T-helper 2 cell treated with Interferon-gamma antibody and Interleukin-4, amounts not matched to agents 100 ng/mL and 5 ng/mL, for 36 hours (primary cell): Measurements from ENCODE around the gene RPP25L. TPM values are rescaled to one million over a fixed set of nuclear protein-coding genes. Genes with fewer than 3 reads are reported as not detected.

Source experiments
- intact Hi-C: fragments of 100-400 bp; cut with micrococcal nuclease; formaldehyde crosslinking; loops from one replicate; pipeline ENCODE4 v1.15.1; 2023
- total RNA-seq: library from RNA; stranded (reverse); gene quantifications from 2 replicates; pipeline ENCODE4 v1.2.3, GENCODE V29; 2022

RPP25L gene
- total RNA-seq, 1 donor from 2014 or later = 19.0 TPM

DNA sequence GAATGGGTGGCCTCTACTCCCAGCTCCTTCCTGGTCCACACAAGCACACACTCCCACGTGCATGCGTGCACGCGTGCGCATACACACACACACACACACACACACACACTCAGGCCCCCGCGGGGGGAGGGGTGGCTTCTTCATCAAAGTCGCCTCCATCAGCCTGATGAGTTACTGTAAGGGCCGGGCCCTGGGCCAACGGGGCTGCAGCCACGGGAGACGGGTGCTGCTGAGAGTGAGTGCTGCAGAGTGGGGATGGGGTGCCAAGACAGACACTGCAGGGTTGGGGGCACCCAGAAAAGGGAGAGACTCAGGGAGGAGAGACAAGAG is 40.5 kb downstream of the RPP25L start:
- intact Hi-C loops = no loop called here

DNA sequence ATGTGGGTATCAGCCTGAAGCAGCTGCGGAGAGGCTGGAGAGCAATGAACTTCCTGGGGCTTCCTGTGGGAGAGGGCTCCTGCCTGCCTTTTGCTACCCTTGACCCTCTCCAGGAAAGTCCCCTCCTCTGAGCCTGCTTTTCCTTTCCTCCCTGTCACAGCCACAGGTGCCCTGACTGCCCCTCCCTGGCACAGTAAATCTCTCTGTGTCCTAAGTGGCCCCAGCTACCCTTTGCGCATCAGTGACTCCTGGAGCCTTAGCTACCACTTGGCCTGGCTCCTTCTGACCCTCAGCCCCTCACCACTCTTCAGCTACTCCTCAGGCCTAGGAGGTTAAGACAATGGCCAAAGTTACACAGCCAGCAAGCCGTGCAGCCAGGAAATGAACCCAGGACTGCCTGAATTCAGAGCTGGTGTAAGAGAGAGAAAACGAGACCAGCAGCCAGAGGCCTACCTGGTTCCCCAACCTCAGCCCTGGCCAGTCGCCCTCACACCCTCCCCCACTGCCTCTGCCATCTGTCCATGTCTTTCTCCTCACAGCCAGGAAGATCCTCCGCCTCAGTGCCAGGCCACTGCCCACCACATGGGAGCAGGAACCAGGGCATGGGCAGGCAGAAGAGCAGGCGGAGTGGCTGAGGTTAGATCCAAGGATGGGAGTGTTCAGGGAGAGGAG is 41.0 kb downstream of the RPP25L start:
- intact Hi-C loops = no loop called here

DNA sequence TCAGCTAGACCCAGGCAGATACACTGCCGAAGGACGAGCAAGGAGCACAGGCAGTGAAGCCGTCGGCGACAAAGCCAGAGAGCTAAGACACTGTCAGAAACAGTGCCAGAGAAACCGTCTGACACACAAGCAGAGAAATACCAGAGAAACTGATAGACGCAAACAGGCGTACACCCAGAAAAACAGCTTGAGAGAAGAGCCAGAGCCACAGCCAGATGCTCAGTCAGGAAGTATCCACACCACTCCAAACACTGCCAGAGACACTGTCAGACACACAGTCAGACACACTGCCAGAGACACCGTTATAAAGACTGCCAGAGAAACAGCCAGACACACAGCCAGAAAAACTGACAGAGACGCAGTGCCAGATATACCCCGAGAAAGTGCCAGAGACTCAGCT is 41.5 kb downstream of the RPP25L start:
- intact Hi-C loops = no loop called here

DNA sequence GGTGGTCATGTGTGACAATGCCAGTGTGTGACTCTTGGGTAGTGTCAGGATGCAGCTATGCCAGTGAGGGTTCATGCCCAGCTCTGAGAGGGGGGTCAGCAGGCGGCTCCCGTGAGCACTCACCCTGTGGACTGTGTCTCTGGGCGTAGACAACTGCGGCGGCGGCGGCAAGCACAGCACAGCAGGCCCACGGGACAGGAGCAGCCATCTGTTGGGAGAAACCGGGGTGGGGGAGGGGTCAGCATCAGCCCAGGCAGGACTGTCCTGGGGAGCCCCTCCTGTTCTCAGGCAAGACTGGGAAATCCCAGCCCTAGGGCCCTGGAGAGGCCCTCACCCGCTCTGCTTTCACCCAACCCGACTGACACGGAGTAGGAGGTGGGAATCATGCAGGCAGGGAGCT is 43.1 kb downstream of the RPP25L start:
- intact Hi-C loops = no loop called here

DNA sequence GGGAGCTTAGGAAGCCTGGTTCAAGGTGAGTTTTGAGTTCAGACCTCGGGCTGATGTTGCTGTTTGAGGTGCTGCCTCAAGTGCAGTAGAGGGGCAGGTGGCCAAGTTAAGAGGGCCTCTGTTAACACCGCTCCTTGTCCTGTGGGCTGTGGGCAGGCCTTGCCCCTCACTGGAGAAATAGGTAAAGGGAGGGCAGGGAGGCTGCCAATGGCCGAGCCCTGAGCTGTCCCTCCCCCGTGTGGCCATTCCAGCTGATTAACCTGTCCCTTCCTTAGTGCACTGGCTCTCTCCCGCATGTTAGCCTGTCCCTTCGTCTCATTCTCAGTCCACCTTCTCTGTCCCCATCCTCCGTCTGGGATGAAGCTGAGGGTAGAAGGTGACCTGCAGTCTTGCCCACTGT is 43.8 kb downstream of the RPP25L start:
- intact Hi-C loops = no loop called here

DNA sequence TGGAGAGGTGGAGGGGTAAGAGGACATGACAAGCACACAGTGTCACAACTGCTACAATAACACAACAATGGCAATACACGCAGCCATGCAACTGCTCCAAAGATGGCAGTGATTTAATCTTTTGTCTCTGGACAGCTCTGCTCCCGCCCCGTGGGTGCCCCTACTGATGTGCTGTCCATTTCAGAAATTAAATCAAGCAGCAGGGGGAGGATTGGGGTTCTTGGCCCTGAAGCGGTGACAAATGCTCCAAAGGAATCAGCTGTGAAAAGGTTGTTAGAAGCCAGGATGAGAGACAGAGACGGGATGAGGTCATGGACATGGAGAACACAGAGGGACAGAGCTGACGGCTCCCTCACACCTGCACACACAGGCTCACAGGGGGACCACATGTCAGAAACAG is 44.9 kb downstream of the RPP25L start:
- intact Hi-C loops = no loop called here

DNA sequence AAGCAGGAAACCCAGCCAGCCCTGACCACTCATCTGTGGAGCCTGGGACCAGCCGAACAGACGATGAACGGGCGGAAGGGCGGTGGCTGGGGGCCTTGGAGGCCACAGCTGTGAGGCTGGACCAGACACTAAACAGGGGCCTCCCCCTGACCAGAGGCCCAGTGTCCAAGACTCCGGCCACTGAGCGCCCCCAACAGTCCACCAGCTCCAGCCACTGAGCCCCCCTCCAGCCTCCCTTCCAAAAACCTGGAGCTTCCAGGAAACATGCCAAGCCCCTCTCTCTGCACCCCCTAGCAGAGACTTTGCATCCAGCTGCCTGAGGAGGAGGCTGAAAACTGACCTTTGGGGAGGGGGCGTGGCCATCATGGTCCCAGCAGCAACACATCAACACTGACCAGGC is 45.6 kb downstream of the RPP25L start:
- intact Hi-C loops = no loop called here

DNA sequence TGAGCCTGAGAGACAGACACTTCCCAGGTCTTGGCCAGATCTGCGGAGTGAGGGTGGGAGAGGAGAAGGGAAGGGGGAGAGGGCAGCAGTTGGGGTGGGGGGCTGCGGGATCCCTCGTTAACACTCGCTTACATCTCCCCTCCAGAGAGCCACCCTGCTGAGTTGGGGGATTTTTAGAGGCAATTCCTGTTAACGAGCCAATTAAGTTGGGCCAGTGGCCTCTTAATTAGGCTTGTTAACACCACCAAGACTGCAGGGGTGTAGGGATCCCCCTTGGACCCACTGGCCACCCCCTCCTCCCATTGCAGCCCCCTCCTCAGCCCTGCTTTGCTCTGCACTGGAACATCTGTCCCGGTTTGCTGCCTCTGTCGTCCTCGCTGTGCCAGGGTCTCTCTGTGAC is 46.0 kb downstream of the RPP25L start:
- intact Hi-C loops = no loop called here

DNA sequence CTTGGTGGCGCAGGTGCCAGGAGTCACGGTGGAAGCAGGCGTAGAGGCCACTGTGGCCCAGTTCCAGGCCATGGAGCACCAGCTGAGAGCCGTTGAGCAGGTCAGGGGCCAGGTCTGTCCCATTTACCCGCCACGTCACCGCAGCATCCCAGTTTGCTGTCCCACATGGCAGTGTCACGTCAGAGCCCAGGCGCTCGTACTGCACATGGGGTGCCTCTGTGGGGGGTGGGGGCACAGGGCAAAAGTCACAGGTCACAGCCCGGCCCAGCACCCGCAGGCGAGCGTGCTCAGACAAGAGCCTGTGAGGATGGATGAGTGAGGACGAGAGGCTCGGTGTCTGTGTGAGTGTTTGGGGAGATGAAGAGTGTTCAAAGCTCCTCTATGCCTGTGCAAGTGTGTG is 47.3 kb downstream of the RPP25L start:
- intact Hi-C loops = no loop called here

DNA sequence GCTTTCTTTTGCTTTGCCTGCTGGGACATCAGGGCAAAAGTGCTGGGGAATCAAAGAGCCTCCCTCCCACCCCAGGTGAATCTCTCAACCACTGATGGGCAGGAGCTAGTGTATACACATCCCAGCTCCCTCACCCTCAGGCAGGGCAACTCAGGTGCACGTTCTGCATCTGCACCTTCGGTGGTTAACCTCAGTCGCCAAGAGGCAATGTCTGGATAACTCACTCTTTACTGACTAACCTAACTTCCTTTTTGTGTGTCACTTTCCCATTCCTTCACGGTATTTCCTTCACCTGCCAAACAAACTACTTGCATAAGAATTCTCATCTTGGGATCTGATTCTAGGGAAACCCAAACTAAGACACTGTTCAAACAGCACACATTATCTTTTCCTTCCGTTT is 48.6 kb downstream of the RPP25L start:
- intact Hi-C loops = no loop called here

DNA sequence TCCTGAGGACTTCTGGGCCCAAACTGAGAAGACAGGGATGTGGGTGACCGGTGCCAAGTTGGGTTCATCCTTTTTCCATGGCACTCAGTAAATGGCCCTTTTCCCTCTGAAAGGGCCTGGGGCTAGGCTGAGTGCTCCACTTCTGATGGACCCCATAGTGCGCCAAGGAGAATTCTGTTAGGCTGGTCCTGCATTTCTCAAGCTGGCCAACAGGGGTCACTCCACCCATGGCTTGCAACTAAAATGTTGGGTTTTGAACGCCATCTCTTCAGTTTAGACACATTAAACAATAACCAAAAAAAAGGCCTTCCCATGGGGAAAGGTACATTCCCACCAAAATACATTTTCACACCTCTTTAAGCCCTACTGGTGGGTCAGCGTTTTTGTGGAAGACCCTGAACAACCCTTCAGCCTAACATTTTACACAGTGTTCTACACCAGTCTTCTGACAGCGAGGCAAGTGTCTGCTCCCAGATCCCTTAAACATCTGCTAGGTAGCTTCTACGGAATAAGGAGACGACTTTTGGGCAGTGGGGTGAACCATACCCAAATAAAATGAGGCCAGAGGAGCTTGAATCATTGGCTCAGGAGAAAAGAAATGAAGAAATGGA is 49.7 kb downstream of the RPP25L start:
- intact Hi-C loops = no loop called here

DNA sequence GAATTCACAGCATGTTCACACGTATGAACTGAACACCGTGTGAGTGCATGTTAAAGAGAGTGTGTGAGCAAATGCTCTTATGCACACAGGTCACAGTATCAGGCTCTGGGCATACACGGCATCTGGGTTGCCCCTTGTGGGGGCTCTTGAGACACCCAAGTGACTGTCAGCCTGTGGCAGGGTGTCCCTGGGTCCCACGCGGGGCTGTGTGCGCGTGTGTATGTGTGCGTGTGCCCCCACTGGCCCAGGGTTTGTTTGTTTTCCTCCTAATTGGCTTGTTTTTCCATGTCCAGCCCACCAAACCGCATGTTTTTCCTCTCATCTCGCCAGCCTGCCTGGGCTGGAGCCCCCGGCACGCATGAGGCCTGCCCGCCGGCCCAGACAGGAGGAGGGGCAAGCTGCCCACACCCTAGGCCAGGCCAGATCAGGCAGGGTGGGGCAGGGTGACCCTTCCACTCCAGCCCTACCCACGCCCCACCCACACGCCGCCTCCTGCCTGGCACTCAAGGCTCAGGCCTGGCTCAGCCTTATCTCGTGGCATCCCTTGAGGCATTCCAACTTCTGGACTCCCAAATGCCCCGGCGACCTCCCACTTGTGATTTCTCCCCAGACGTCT is 51.2 kb downstream of the RPP25L start:
- intact Hi-C loops = no loop called here

Other genes starting within 250 kb of the RPP25L start
- 1.0 and 1.2 TPM in 2 replicates for gene MYORG, start 235.2 kb downstream of the RPP25L start, total RNA-seq
- gene FAM219A, start 153.5 kb downstream of the RPP25L start, total RNA-seq = 15.0 and 16.0 TPM in 2 replicates
- not detected in 2 replicates for gene DNAI1, start 153.3 kb downstream of the RPP25L start, total RNA-seq
- gene ENHO, start 89.1 kb downstream of the RPP25L start, total RNA-seq = not detected in 2 replicates
- gene CNTFR, start 22.4 kb downstream of the RPP25L start, total RNA-seq = not detected in 2 replicates
- 110 and 115 TPM in 2 replicates for gene DCTN3, start 8.4 kb upstream of the RPP25L start, total RNA-seq
- 0.14 TPM in 2 replicates for gene ARID3C, start 17.0 kb upstream of the RPP25L start, total RNA-seq
- gene SIGMAR1, start 25.7 kb upstream of the RPP25L start, total RNA-seq = 81.2 and 83.0 TPM in 2 replicates
- gene GALT, start 34.6 kb upstream of the RPP25L start, total RNA-seq = 130 and 139 TPM in 2 replicates
- gene IL11RA, start 40.1 kb upstream of the RPP25L start, total RNA-seq = 83.8 and 87.8 TPM in 2 replicates
- gene CCL27, start 50.6 kb upstream of the RPP25L start, total RNA-seq = 0.25 and 0.84 TPM in 2 replicates
- not detected in 2 replicates for gene CCL19, start 79.2 kb upstream of the RPP25L start, total RNA-seq
- gene CCL21, start 98.0 kb upstream of the RPP25L start, total RNA-seq = not detected in 2 replicates